Measurements from ENCODE around the gene TCP10L.

The TCP10L gene

DNA sequence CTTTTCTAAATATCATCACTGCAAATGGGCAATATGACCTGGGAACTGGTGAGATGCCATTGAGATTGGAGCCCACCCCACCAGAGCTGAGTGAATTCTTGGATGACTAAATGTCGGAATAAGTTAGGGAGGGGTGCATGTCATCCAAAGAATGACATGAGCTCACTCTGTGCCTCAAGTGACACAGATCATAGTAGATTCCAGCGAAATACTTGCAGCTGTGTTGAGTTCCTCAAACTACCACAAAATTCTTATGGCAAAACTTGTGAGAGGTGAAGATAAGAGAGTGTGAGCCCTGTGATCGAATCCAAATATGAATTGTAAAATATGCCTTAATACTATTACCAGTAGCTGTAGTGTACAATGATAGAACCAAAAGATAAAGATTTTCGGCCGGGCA lies 2.3 kb upstream of the TCP10L start:
- H3K27ac ChIP-seq (ENCODE audit: low read length, poor library complexity, severe bottlenecking) = no peak overlapping the region
- no peak overlapping the region for H3K9ac ChIP-seq (ENCODE audit: low read length)
- no peaks in the 10 kb centered on the region for H3K79me1 ChIP-seq (replicated peaks; ENCODE audit: low read length, poor library complexity, severe bottlenecking)
- WGBS = 98% methylated on average over 3 of the region's 5 CpGs
- no peak overlapping the region for H2BK15ac ChIP-seq (ENCODE audit: low read depth, poor library complexity, severe bottlenecking)
- no peak overlapping the region for H3K4ac ChIP-seq (ENCODE audit: low read depth in 1 of 2, low read length in 2 of 2)
- H3K4me3 ChIP-seq (ENCODE audit: insufficient read depth in 1 of 2, low read depth in 1 of 2, low read length in 2 of 2) = no peak overlapping the region
- H3K18ac ChIP-seq (ENCODE audit: low read depth in 1 of 2, low read length in 2 of 2) = no peak overlapping the region
- no peak overlapping the region for H2AK5ac ChIP-seq (ENCODE audit: low read length, severe bottlenecking)
- H3K4me1 ChIP-seq (ENCODE audit: control insufficient read depth, insufficient read depth, low read depth, low read length) = peaks cover 3% of the 10 kb centered on the region
- H2BK120ac ChIP-seq (ENCODE audit: low read depth, low read length) = no peak overlapping the region
- no peak overlapping the region for H4K8ac ChIP-seq (ENCODE audit: low read length)
- no peak overlapping the region for H2AFZ ChIP-seq (ENCODE audit: low read depth, low read length)
- no peak overlapping the region for H4K91ac ChIP-seq (ENCODE audit: low read length)
- H3K9me3 ChIP-seq (ENCODE audit: control insufficient read depth, low read length) = no peaks in the 10 kb centered on the region
- no peaks in the 10 kb centered on the region for H3K36me3 ChIP-seq (ENCODE audit: control insufficient read depth in 1 of 2, insufficient read depth in 2 of 2, low read depth in 1 of 2, low read length in 2 of 2)
- H3K14ac ChIP-seq (ENCODE audit: low read length in 2 of 2) = no peak overlapping the region
- H2BK12ac ChIP-seq (ENCODE audit: low read length in 2 of 2) = no peak overlapping the region
- no peak overlapping the region for H2BK5ac ChIP-seq (ENCODE audit: low read depth, low read length, poor library complexity, severe bottlenecking)
- peaks cover 29 to 31% of the 10 kb centered on the region in 2 experiments for H3K27me3 ChIP-seq (ENCODE audit: control insufficient read depth in 1 of 2, insufficient read depth in 1 of 2, low read length in 2 of 2)
- H3K23ac ChIP-seq (ENCODE audit: low read length in 2 of 2) = no peak overlapping the region
- no peak overlapping the region for H3K4me2 ChIP-seq (ENCODE audit: low read length, poor library complexity, severe bottlenecking)
- DNase-seq = no peak

DNA sequence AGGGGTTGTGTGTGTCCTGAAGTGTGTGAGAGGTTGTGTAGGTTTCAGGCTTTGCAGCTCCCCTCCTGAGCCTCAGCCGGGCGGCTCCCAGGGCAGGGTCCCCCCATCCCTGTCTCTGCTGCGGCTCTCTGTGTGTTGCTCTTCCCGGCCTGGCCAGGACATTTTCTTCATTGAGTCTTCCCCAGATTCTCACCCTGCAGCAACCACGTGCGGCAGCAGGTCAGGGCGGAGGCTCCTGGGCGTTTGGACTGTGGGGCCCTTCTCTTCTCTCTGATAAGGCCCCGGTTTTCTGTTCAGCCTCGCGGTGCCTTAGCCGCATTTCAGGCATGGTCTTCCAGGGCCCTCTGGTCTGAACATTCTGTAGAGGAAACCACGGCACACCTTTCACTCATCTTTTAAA lies 1.8 kb upstream of the TCP10L start:
- no peak overlapping the region for H3K23ac ChIP-seq (ENCODE audit: low read length in 2 of 2)
- no peak overlapping the region for H2BK12ac ChIP-seq (ENCODE audit: low read length in 2 of 2)
- H3K4ac ChIP-seq (ENCODE audit: low read depth in 1 of 2, low read length in 2 of 2) = no peak overlapping the region
- H3K79me1 ChIP-seq (replicated peaks; ENCODE audit: low read length, poor library complexity, severe bottlenecking) = no peaks in the 10 kb centered on the region
- H2AK5ac ChIP-seq (ENCODE audit: low read length, severe bottlenecking) = no peak overlapping the region
- H3K27me3 ChIP-seq (ENCODE audit: control insufficient read depth in 1 of 2, insufficient read depth in 1 of 2, low read length in 2 of 2) = peaks cover 29 to 31% of the 10 kb centered on the region in 2 experiments
- H2BK15ac ChIP-seq (ENCODE audit: low read depth, poor library complexity, severe bottlenecking) = no peak overlapping the region
- no peak overlapping the region for H2BK120ac ChIP-seq (ENCODE audit: low read depth, low read length)
- no peak overlapping the region for H3K9ac ChIP-seq (ENCODE audit: low read length)
- H3K14ac ChIP-seq (ENCODE audit: low read length in 2 of 2) = no peak overlapping the region
- H3K36me3 ChIP-seq (ENCODE audit: control insufficient read depth in 1 of 2, insufficient read depth in 2 of 2, low read depth in 1 of 2, low read length in 2 of 2) = no peaks in the 10 kb centered on the region
- WGBS = 80% methylated on average over 12 of the region's 13 CpGs
- H3K4me1 ChIP-seq (ENCODE audit: control insufficient read depth, insufficient read depth, low read depth, low read length) = peaks cover 3% of the 10 kb centered on the region
- no peak overlapping the region for H2AFZ ChIP-seq (ENCODE audit: low read depth, low read length)
- H3K9me3 ChIP-seq (ENCODE audit: control insufficient read depth, low read length) = no peaks in the 10 kb centered on the region
- H4K91ac ChIP-seq (ENCODE audit: low read length) = no peak overlapping the region
- no peak overlapping the region for H3K18ac ChIP-seq (ENCODE audit: low read depth in 1 of 2, low read length in 2 of 2)
- H4K8ac ChIP-seq (ENCODE audit: low read length) = no peak overlapping the region
- no peak overlapping the region for H2BK5ac ChIP-seq (ENCODE audit: low read depth, low read length, poor library complexity, severe bottlenecking)
- DNase-seq = no peak
- no peak overlapping the region for H3K4me2 ChIP-seq (ENCODE audit: low read length, poor library complexity, severe bottlenecking)
- no peak overlapping the region for H3K27ac ChIP-seq (ENCODE audit: low read length, poor library complexity, severe bottlenecking)
- no peak overlapping the region for H3K4me3 ChIP-seq (ENCODE audit: insufficient read depth in 1 of 2, low read depth in 1 of 2, low read length in 2 of 2)

DNA sequence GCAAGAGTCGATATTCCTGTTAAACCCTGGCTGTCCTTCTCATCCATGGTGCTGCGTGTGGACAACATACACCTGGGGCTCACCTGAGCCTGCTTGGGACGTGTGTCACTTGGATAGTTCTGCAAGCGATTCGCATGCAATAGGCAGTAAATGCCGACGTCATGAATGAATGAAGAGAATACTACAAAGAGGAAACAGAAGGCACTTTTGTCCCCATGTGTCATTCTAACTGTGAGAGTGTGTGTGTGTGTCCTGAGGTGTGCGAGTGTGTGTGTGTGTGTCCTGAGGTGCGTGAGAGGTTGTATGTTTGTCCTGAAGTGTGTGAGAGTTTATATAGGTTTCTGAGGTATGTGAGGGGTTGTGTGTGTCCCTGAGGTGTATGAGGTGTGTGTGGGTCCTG lies 647 bp upstream of the TCP10L start:
- no peak overlapping the region for H2AK5ac ChIP-seq (ENCODE audit: low read length, severe bottlenecking)
- no peak overlapping the region for H3K4me3 ChIP-seq (ENCODE audit: insufficient read depth in 1 of 2, low read depth in 1 of 2, low read length in 2 of 2)
- H3K18ac ChIP-seq (ENCODE audit: low read depth in 1 of 2, low read length in 2 of 2) = no peak overlapping the region
- H2BK5ac ChIP-seq (ENCODE audit: low read depth, low read length, poor library complexity, severe bottlenecking) = no peak overlapping the region
- no peak overlapping the region for H3K14ac ChIP-seq (ENCODE audit: low read length in 2 of 2)
- no peaks in the 10 kb centered on the region for H3K36me3 ChIP-seq (ENCODE audit: control insufficient read depth in 1 of 2, insufficient read depth in 2 of 2, low read depth in 1 of 2, low read length in 2 of 2)
- no peaks in the 10 kb centered on the region for H3K9me3 ChIP-seq (ENCODE audit: control insufficient read depth, low read length)
- H3K27me3 ChIP-seq (ENCODE audit: control insufficient read depth in 1 of 2, insufficient read depth in 1 of 2, low read length in 2 of 2) = peaks cover 34 to 41% of the 10 kb centered on the region in 2 experiments
- DNase-seq = no peak
- H3K9ac ChIP-seq (ENCODE audit: low read length) = no peak overlapping the region
- no peak overlapping the region for H2BK15ac ChIP-seq (ENCODE audit: low read depth, poor library complexity, severe bottlenecking)
- H3K4me1 ChIP-seq (ENCODE audit: control insufficient read depth, insufficient read depth, low read depth, low read length) = peaks cover 3% of the 10 kb centered on the region
- H2BK12ac ChIP-seq (ENCODE audit: low read length in 2 of 2) = no peak overlapping the region
- H2AFZ ChIP-seq (ENCODE audit: low read depth, low read length) = no peak overlapping the region
- H3K27ac ChIP-seq (ENCODE audit: low read length, poor library complexity, severe bottlenecking) = no peak overlapping the region
- no peak overlapping the region for H3K4ac ChIP-seq (ENCODE audit: low read depth in 1 of 2, low read length in 2 of 2)
- H4K8ac ChIP-seq (ENCODE audit: low read length) = no peak overlapping the region
- no peak overlapping the region for H3K23ac ChIP-seq (ENCODE audit: low read length in 2 of 2)
- 86% methylated on average over 9 of the region's 9 CpGs for WGBS
- H4K91ac ChIP-seq (ENCODE audit: low read length) = no peak overlapping the region
- no peak overlapping the region for H3K4me2 ChIP-seq (ENCODE audit: low read length, poor library complexity, severe bottlenecking)
- no peak overlapping the region for H2BK120ac ChIP-seq (ENCODE audit: low read depth, low read length)
- no peaks in the 10 kb centered on the region for H3K79me1 ChIP-seq (replicated peaks; ENCODE audit: low read length, poor library complexity, severe bottlenecking)

DNA sequence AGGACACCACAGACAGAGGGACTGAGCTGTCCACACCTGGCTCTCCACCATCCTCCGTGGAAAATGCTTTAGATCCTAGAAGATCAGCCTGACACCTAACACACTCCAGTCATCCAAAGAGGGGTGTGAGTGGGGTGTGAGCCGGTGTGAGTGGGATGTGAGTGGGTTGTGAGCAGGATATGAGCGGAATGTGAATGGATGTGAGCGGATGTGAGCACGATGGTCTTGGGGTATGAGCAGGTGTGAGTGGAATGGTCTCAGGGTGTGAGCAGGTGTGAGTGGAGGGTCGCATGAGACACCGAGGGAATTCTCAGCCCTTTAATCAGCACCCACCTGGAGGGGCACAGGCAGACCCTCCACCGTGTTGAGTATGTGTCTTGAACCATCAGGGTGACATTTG lies 851 bp downstream of the TCP10L start:
- Histone ChIP-seq H3K14ac (ENCODE audit: low read length in 2 of 2) (peak overlapping the region in 1 of 2 experiments; percentile 26), H2BK15ac (ENCODE audit: low read depth, poor library complexity, severe bottlenecking) (no peak overlapping the region), H3K18ac (ENCODE audit: low read depth in 1 of 2, low read length in 2 of 2) (no peak overlapping the region), H3K9ac (ENCODE audit: low read length) (no peak overlapping the region), H2AFZ (ENCODE audit: low read depth, low read length) (no peak overlapping the region), H3K4me3 (ENCODE audit: insufficient read depth in 1 of 2, low read depth in 1 of 2, low read length in 2 of 2) (no peak overlapping the region), H2BK120ac (ENCODE audit: low read depth, low read length) (no peak overlapping the region), H3K9me3 (ENCODE audit: control insufficient read depth, low read length) (no peaks in the 10 kb centered on the region), H3K4ac (ENCODE audit: low read depth in 1 of 2, low read length in 2 of 2) (no peak overlapping the region), H3K36me3 (ENCODE audit: control insufficient read depth in 1 of 2, insufficient read depth in 2 of 2, low read depth in 1 of 2, low read length in 2 of 2) (no peaks in the 10 kb centered on the region), H3K79me1 (replicated peaks; ENCODE audit: low read length, poor library complexity, severe bottlenecking) (no peaks in the 10 kb centered on the region), H2AK5ac (ENCODE audit: low read length, severe bottlenecking) (no peak overlapping the region), H2BK12ac (ENCODE audit: low read length in 2 of 2) (no peak overlapping the region), H3K23ac (ENCODE audit: low read length in 2 of 2) (no peak overlapping the region), H4K91ac (ENCODE audit: low read length) (no peak overlapping the region), H3K27ac (ENCODE audit: low read length, poor library complexity, severe bottlenecking) (no peak overlapping the region), H3K4me2 (ENCODE audit: low read length, poor library complexity, severe bottlenecking) (no peak overlapping the region), H3K27me3 (ENCODE audit: control insufficient read depth in 1 of 2, insufficient read depth in 1 of 2, low read length in 2 of 2) (peaks cover 42 to 51% of the 10 kb centered on the region in 2 experiments), H2BK5ac (ENCODE audit: low read depth, low read length, poor library complexity, severe bottlenecking) (no peak overlapping the region), H3K4me1 (ENCODE audit: control insufficient read depth, insufficient read depth, low read depth, low read length) (peaks cover 3% of the 10 kb centered on the region), H4K8ac (ENCODE audit: low read length) (no peak overlapping the region)
- no peak for DNase-seq
- 95% methylated on average over 7 of the region's 8 CpGs for WGBS
